8988T (cell line): ENCODE results near the gene NEU3.
"Not testable (repeated sequence)": the region's sequence is repeated elsewhere in the genome, so short reads cannot be mapped to it uniquely, and the experiment has no call there.

Experiments used
- DNase-seq: peaks from one replicate; pipeline ENCODE4 v3.0.0; 2011

Gene NEU3

DNA sequence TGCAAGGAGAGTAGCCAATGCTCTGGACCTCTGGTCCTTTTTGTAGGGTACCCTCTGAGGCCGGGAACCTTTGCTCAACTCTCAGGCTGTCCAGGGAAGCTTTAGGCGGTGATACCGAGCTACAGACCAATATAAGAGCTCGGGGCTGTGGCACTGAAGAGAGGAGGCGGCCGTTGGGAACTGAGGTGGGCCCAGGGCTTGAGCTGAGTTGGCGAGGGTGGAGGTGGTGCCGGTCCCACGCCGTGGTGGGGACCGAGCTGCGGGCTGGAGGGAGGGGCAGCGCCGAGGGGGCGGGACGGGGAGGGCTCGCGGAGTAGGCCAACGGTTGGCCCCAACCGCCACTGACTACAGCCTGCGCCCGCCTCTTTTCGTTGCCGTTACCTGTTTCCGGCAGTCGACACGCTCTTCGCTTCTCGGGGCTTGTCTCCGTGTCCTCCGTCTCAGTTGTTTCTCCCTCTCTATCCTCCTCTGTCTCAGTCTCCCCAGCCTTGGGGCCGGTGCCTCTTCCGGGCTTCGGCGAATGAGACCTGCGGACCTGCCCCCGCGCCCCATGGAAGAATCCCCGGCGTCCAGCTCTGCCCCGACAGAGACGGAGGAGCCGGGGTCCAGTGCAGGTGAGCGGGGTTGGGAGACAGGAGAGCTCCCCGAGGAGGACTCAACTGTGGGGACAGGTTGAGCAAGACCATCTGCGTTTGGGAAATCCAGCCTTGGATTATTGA is at the start of gene NEU3:
NEU3 (plus strand) TSS at position 393 of the 719 bp plus-strand sequence; CDS start at position 521, 128 bp downstream.
- peak; percentile 90 for DNase-seq

DNA sequence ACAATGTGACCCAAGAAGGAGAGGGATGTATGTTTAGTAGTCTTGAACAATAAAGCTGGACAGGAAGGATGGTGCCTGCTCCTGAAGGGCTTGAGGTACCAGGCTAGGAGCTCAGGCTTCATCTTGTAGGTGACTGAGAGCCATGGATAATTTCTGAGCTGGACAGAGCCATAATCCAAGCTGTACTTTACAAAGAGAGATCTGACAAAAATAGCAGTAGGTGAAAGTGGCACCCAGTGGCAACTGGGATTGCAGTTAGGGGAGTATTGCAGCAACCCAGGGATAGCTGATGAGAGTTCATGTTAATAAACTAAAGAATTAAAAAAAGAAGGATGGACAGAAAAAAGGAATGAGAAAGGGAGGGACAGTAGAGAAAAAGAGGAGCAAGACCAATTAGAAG is 47.2 kb upstream of the NEU3 start:
- no peak for DNase-seq

DNA sequence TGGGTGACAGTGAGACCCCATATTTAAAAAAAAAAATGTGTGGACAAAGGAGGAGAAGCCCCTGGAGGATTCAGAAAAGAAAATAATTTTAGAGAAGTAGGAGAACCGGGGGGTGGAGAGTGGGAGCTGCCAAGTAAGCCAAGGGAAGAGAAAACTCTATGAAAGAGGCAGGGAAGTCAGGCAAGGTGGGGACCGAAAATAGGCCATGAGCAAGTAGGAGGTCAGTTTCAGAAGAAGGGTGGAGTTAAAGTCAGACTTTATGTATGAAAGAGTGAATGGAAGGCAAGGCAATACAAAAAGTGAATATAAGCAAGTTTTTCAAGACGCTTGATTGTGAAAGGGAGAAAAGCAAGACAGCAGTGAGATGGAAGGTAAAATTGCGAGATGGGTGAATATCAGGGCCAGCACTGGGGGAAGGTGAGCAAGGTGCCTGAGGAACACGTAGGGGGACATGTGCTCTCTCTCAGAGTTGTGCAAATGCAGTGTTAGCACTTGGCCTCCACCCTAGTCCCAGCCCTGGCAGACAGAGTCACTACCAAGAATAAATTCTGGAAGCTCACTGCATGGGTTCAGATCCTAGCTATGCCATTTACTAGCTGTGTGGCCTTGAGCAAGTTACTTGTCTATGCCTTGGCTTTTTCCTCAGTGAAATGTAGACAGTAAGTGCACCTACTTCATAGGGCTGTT is 46.5 kb upstream of the NEU3 start:
- no peak for DNase-seq

- peak; percentile 22 for DNase-seq
Measured at GRCh38 chr11:74948546-74948897, 40.2 kb upstream of the NEU3 start.

DNA sequence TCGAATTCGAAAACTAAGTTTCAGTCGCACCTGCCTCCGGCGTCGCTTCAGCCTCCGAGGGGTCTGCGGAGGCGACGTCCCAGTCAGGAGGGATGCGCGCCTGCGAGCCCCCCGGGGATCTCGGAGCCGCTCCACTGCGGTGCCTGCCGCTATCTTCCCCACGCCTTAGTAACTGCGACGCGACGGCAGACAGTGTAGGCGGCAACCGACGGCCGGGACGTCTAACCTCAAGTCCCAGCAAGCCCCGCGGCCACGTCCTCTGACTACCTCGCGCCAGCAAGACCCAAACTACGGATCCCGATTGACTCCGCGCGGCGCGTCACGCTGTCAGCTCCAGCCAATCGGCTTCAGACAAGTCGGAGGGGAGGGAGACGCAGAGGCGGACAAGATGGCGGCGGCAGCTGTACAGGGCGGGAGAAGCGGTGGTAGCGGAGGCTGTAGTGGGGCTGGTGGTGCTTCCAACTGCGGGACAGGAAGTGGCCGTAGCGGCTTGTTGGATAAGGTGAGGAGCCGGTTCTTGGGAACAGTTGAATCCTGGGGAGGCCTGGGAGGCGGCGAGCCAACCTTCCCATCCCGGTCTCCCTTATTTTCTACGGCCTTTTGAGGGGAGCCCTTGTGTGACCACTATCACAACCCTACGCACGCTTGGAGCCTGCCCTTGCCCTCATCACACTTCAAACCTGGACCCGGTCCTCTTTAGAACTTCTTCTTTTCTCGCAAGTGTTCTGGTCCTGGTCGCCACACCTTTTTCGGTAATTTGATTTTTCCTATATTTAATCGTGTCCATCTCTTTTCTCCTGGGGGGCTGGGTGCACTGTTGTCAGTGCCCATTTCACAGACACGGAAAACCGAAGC is 39.6 kb upstream of the NEU3 start, which contains the start of the genes SPCS2 and XRRA1:
SPCS2 (plus strand) TSS at position 369 of the 855 bp plus-strand sequence; CDS start at position 389, 20 bp downstream.
XRRA1 (minus strand) TSS at position 194 of the 855 bp plus-strand sequence. CDS start 8,213 bp downstream, outside the sequence.
- DNase-seq: peak; percentile 85

GRCh38 chr11:74949753-74950137 is 39.0 kb upstream of the NEU3 start:
- no peak for DNase-seq

DNA sequence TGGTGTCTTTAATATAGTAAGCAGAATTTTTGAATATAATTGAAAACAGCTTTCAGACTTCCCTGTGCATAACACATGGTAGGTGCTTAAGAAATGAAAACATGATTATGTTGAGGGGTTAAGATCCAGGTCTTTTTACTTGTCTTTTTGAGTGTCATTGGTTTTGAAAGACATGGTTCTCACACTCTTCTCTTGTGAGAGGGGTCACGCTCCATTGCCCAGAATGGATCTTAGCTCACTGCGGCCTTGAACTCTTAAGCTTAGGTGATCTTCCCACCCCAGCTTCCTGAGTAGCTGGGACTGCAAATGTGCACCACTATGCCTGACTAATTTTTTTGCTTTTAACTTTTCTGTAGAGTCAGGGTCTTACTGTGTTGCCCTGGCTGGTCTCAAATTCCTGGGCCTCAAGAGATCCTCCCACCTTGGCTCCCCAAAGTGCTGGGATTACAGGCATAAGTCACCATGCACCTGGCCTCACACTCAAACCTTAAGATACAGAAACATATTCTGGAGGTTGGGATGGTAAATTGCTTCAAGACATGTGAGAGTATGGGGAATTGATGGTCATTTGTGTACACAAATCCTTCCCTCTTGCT is 38.3 kb upstream of the NEU3 start:
- no peak for DNase-seq

GRCh38 chr11:74951226-74951625 is 37.5 kb upstream of the NEU3 start:
- no peak for DNase-seq

- DNase-seq: no peak
Measured at GRCh38 chr11:74952752-74953151, 36.0 kb upstream of the NEU3 start.

DNA sequence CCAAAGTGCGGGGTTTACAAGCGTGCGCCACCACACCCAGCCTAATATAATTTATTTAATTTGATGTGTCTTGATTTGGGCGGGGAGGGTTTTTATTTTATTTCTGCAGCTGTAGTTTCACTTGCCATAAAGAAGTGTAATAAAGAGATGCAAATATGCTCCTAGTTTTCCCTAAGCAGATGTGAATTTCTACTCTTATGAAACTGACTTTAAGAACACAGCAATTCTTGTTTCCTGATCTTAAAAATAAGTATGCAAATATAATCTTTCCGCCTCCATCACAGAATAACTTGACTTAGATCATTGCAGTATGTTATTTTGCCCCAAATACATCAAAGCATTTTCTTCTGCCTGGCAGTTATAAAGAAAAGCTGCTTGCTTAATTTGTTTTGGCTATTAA is 35.3 kb upstream of the NEU3 start:
- no peak for DNase-seq

DNA sequence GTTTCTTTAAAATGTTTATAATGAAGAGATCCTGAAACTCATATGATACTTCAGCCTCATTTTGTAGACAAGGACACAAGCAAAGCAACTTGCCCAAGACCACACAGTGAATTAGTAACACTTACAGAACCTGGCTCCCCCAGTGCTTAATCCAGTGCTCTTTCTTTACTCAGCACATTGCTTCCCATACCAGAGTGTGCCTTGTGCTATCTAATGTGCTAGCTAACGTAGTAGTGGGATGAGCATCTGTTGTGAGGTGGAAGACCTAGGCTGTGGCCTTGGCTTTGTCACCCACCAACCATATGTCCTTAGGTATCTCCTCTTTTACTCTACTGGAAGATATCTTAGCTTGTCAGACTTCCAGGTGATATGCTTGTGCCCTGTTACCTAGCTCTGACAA is 34.5 kb upstream of the NEU3 start:
- DNase-seq: no peak

GRCh38 chr11:74956397-74957015 is 32.2 kb upstream of the NEU3 start:
- DNase-seq: no peak

DNA sequence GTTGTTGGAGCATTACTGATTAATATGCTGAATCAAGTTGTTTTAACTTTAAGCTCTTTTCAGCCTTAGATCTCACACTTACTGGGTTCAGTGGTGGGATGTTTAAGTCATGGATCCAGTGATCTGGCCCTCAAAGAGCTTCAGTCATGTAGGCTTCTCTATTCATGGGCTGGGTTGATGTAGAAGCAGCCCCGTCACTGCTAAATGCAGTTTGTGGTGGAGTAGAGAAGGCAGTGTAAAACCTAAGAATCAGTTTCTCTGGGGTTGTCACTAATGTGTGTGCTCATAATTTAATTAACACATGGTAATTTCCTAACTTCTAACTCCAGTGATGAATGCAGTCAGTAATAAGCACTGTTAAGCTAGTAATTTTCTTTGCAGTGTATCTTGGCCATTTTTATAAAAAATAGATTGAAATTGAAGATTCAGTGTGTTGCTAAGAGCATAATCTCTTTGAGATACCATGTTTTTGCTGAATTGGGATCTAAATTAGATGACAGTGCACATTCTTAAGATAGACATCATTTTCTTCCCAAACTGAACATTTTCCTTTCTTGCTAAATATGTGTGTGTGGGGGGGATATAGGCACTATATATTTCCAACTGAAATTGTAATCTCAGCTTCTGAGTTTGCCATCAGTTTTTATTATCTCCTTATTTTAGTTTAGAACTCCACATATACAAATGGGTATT is 30.6 kb upstream of the NEU3 start:
- DNase-seq: no peak

GRCh38 chr11:74960128-74960527 is 28.6 kb upstream of the NEU3 start:
- DNase-seq: not testable (repeated sequence)

DNA sequence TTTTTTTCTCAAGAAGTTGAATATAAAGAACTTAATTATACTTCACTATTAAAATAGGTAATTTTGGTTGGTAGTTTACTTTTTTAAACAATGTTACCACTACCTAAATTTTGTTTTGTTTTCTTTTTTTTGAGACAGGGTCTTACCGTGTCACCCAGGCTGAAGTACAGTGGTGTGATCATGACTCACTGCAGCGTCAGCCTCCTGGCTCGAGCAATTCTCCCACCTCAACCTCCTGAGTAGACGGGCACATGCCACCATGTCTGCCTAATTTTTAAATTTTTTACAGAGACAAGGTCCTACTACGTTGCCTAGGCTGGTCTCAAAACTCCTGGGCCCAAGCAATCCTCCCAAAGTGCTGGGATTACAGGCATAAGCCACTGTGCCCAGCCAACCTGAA is 22.1 kb upstream of the NEU3 start:
- DNase-seq: no peak

- DNase-seq: no peak
Measured at GRCh38 chr11:74970852-74971395, 17.8 kb upstream of the NEU3 start.

DNA sequence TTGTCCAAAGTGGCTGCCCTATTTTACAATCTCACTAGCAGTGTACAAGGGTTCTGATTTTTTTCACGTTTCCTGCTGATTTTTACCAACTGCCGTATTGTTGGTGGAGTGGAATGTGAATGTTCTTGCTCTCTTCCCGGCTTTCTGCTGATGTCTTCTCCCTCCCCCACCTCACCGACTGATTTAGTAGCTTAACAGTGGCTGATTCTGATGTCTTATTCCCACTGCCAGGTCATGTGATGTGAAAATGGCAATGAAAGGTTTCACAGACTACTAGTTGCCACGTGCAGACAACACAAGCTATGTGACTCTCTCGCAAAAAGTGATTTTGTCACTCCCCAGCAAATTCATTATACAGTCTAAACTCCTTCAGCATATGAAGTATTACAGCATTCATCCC is 17.3 kb upstream of the NEU3 start:
- no peak for DNase-seq

DNA sequence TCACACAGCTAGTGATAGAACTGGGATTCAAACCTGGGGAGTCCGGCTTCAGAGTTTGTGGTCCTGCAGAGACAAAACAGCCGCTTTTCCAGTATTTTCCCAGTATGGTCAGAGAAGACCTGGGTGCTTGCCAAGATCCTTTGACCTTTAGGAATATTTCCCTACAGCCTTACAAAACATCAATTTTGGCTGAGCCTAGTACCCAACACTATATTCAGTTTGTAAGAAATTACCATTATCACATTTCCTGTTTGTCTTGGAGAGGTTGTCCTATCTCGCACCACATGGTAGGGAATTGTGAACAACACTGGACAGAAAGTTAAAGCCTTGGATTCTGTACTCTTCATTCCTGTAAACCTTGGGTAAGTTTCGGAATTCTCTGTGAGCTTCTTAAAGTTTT is 10.7 kb upstream of the NEU3 start:
- no peak for DNase-seq

GRCh38 chr11:74980634-74981033 is 8.1 kb upstream of the NEU3 start:
- DNase-seq: no peak

DNA sequence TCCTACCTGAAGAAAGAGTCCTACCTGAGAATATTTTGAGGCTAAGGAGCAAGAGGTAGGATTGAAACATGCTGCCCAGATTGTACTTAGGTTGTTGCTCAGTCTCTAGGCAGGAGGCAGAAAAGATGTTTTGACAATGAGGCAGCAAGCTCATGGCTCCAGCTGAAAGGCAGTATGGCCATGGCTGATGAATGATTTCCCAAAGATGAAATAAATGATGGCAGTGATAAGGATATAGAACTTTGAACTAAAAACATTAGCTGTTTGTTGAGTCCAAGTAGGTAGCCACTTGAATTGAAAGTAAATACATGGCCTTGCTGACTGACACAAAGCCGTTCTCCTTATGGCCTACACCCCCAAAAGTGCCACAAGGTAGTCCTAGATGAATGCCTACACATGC is 6.8 kb upstream of the NEU3 start:
- no peak for DNase-seq

DNA sequence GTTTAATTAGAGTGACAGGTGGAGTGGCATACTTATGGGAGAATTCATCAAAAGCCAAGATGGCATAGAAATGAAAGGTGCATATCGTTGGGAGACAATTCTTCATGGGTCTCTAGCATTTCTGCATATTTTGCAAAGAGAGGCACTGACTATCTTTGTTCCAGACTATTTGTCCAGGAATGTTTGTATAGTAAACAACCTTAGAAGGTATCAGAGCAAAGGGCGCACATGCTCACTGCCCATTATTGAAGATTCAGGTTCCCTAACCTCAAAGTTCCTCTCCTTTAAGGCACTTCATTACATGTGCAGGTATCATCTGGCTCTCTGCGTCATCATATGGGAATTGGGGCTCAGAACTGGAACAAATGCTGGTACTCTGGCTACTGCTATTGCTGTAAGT is 4.7 kb upstream of the NEU3 start:
- DNase-seq: no peak

GRCh38 chr11:74984730-74985129 is 4.0 kb upstream of the NEU3 start:
- DNase-seq: no peak
